ENCODE measurements around the gene MPG. TPM values are rescaled to one million over a fixed set of nuclear protein-coding genes. Genes with fewer than 3 reads are reported as not detected.

The MPG gene
- total RNA-seq, 1 donor from 2014 or later = 61.1 TPM

DNA sequence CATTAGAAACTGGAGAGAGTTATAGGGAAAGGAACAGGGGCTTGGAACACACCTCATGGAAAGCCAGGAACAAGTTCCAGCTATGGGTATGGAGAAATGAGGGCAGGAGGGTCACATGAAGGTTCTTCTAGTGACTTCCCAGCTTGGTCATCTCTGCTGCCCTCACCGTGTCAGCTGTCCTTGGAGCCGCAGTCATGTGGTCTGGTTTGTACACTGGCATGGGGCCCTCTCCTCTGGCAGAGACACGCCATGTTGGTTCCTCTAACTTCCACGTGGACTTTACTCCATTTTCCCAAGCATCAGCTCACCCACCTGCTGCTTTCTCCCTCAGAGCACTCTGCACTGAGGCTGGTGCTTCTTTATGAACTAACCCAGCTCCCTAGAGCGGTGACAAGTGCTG is 26.3 kb downstream of the MPG start:
- no peaks in the 10 kb centered on the region for H3K27me3 Mint-ChIP-seq (ENCODE audit: low read depth)
- H3K27ac Mint-ChIP-seq (ENCODE audit: unreplicated experiment) = no peak overlapping the region
- DNase-seq (ENCODE audit: low spot score) = no peak
- H3K36me3 Mint-ChIP-seq (ENCODE audit: low read depth) = peaks cover 4% of the 10 kb centered on the region
- TF ChIP-seq, protein P1, sequence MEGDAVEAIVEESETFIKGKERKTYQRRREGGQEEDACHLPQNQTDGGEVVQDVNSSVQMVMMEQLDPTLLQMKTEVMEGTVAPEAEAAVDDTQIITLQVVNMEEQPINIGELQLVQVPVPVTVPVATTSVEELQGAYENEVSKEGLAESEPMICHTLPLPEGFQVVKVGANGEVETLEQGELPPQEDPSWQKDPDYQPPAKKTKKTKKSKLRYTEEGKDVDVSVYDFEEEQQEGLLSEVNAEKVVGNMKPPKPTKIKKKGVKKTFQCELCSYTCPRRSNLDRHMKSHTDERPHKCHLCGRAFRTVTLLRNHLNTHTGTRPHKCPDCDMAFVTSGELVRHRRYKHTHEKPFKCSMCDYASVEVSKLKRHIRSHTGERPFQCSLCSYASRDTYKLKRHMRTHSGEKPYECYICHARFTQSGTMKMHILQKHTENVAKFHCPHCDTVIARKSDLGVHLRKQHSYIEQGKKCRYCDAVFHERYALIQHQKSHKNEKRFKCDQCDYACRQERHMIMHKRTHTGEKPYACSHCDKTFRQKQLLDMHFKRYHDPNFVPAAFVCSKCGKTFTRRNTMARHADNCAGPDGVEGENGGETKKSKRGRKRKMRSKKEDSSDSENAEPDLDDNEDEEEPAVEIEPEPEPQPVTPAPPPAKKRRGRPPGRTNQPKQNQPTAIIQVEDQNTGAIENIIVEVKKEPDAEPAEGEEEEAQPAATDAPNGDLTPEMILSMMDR (IDR thresholded peaks at IDR 0.05) = no peak
- H3K4me3 Mint-ChIP-seq (ENCODE audit: unreplicated experiment) = no peak overlapping the region
- H3K4me1 Mint-ChIP-seq (ENCODE audit: low read depth) = peaks cover 31% of the 10 kb centered on the region
- no peaks in the 10 kb centered on the region for H3K9me3 Mint-ChIP-seq (ENCODE audit: low read depth)

DNA sequence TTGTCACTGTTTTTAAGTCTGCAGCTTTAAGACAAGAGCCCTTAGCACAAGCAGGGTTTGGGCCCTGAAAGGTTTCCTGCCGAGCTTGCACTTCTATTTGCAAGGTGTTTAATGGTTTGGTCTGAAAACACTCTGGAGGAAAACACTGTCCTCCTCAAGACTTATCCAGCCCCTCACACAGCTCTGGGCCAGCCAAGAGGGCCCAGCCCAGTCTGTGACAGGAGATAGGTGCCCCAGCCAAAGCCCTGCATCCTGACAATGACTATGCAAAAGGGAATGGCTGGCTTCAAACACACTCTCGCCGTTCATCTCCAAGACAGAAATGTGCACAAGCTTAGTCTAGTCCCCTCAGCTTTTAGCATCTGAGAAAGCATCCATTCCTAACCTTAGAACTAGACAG is 26.9 kb downstream of the MPG start:
- TF ChIP-seq, protein P1 (IDR thresholded peaks at IDR 0.05) = no peak
- Mint-ChIP-seq H3K27ac (ENCODE audit: unreplicated experiment) (no peak overlapping the region), H3K9me3 (ENCODE audit: low read depth) (no peaks in the 10 kb centered on the region), H3K27me3 (ENCODE audit: low read depth) (no peaks in the 10 kb centered on the region), H3K4me3 (ENCODE audit: unreplicated experiment) (no peak overlapping the region), H3K4me1 (ENCODE audit: low read depth) (peaks cover 31% of the 10 kb centered on the region), H3K36me3 (ENCODE audit: low read depth) (peaks cover 6% of the 10 kb centered on the region)
- no peak for DNase-seq (ENCODE audit: low spot score)

DNA sequence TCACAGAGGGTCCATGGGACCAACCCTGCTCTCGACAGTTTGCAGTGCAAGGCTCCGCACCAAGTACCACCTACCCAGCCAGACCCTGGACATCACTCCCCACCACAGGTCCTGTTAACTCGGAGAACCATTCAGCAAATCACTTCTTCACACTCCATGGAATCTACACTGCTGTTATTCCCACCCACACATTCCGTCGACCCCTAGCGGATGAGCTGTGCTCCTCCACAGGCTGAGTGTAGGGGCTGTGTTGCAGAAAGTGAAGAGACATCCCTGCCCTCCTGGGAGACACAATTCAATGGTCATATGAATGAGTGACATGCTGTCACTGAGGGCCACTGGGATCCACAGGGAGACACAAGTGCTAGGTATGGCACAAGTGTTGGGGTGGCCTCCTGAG is 27.5 kb downstream of the MPG start:
- no peak for DNase-seq (ENCODE audit: low spot score)
- Mint-ChIP-seq H3K27ac (ENCODE audit: unreplicated experiment) (no peak overlapping the region), H3K36me3 (ENCODE audit: low read depth) (peaks cover 8% of the 10 kb centered on the region), H3K27me3 (ENCODE audit: low read depth) (no peaks in the 10 kb centered on the region), H3K4me1 (ENCODE audit: low read depth) (peaks cover 28% of the 10 kb centered on the region), H3K4me3 (ENCODE audit: unreplicated experiment) (no peak overlapping the region), H3K9me3 (ENCODE audit: low read depth) (no peaks in the 10 kb centered on the region)
- TF ChIP-seq, protein P1 (IDR thresholded peaks at IDR 0.05) = no peak

DNA sequence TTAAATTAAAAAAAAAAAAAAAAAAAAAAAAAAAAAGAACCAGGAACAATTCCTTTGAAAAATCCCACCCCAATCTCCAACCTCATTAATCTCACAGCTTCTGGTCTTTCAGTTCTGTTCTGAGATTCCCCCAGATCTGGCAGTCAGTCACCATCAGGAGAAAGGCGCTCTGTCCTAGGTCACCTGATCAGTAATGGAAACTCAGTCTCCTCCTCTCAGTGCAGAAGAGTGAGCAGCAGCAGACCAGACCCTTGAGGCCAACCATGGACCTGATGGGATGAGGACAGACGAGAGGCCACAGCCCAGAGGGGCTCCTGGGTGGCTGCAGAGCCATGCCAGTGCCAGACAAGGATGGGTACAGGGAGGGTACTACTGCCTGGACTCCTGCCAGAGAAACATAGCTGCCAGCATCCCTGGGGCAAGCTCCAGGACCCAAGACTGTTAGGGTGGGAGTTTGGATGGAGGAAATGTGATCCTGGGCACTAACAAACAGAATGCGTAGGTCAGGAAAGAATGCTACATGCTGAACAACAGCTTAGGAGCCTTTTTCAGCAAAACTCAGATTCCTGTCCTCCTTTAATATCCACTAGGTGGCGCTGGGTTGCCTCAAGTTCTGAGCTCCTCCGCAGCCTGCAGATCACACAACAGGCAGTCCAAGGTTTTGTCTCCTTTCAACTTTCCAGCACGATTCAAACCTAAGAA is 28.7 kb downstream of the MPG start:
- no peak overlapping the region for H3K4me3 Mint-ChIP-seq (ENCODE audit: unreplicated experiment)

DNA sequence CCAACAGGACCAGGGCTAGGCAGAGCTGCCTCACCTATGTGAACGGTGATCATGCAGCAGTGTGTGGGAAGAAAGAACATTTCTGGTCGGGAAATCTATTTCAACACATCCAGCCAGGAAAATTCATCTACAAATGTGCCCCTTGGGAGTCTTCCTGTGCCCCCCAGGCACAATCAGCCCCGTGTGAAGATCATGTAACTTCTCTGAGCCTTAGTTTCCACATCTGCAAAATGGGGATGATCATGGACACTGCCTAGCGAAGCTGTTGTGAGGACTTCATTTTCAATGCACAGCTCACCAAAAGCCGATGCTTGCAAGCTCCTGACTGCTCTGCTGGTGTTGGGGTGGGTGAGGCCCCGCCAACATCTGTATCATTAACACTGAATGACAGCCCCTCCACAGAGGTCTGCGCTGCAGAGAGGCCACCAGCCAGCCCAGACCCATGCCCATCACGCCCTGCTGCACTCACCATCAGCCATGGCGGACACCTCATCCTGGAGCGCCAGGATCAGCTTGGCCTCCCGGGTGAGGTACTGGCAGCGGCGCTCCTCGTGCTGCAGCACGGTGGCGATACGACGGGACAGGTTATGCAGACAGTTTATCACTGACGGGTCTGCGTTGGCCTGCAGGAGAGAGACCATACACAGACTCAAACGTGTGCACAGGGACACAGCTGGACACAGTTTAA is 34.3 kb downstream of the MPG start:
- TF ChIP-seq, protein P1 (IDR thresholded peaks at IDR 0.05) = no peak
- Mint-ChIP-seq H3K27me3 (ENCODE audit: low read depth) (no peaks in the 10 kb centered on the region), H3K36me3 (ENCODE audit: low read depth) (peaks cover 20% of the 10 kb centered on the region), H3K9me3 (ENCODE audit: low read depth) (no peaks in the 10 kb centered on the region), H3K4me3 (ENCODE audit: unreplicated experiment) (no peak overlapping the region), H3K4me1 (ENCODE audit: low read depth) (peaks cover 19% of the 10 kb centered on the region), H3K27ac (ENCODE audit: unreplicated experiment) (no peak overlapping the region)
- DNase-seq (ENCODE audit: low spot score) = peak; percentile 59

More for the DNA sequence above, 28.7 kb downstream of the MPG start:
- no peaks in the 10 kb centered on the region for H3K9me3 Mint-ChIP-seq (ENCODE audit: low read depth)
- peaks cover 19% of the 10 kb centered on the region for H3K4me1 Mint-ChIP-seq (ENCODE audit: low read depth)
- DNase-seq (ENCODE audit: low spot score) = no peak
- peaks cover 11% of the 10 kb centered on the region for H3K36me3 Mint-ChIP-seq (ENCODE audit: low read depth)
- TF ChIP-seq, protein P1 (IDR thresholded peaks at IDR 0.05) = peak; percentile 87
- no peak overlapping the region for H3K27ac Mint-ChIP-seq (ENCODE audit: unreplicated experiment)
- H3K27me3 Mint-ChIP-seq (ENCODE audit: low read depth) = no peaks in the 10 kb centered on the region
